Astrocyte of the hippocampus (primary cell): ENCODE data around the gene BHLHE41.

Experiments used
- DNase-seq: peaks from one replicate; pipeline ENCODE4 v3.0.0; 2011; ENCODE audit warnings: low read depth, low spot score

BHLHE41 gene

DNA sequence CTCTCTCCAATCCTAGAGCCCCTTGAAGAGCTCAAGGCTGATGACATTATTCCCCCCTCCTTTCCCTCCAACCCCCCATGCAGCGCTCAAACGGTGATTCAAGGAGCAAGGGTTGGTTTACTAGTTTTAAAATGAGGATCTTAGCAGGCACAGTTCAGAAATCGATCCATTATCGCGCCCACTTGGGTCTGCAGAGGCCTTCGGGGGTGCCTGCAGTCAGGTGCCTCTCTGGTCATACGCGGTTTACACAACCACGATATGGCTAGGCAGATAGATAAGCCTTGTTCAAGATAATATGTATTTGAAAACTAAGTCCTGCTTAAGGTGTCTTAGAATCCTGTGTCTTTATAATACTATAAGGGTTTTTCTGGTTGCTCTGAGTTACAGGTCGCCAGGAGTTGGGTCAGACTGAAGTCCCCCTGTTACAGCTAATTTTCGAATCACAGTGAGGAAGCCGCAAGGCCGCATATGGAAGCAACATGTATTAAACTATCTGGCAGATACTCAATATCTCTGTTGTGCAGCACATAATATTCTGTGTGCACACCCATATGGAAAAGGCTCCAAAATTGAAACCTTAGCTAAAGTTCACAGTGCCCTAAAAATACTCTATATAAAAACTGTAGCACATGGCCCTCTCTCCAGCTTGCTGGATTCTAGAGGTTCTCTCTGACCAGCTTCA is 10.0 kb downstream of the BHLHE41 start:
- no peak for DNase-seq

DNA sequence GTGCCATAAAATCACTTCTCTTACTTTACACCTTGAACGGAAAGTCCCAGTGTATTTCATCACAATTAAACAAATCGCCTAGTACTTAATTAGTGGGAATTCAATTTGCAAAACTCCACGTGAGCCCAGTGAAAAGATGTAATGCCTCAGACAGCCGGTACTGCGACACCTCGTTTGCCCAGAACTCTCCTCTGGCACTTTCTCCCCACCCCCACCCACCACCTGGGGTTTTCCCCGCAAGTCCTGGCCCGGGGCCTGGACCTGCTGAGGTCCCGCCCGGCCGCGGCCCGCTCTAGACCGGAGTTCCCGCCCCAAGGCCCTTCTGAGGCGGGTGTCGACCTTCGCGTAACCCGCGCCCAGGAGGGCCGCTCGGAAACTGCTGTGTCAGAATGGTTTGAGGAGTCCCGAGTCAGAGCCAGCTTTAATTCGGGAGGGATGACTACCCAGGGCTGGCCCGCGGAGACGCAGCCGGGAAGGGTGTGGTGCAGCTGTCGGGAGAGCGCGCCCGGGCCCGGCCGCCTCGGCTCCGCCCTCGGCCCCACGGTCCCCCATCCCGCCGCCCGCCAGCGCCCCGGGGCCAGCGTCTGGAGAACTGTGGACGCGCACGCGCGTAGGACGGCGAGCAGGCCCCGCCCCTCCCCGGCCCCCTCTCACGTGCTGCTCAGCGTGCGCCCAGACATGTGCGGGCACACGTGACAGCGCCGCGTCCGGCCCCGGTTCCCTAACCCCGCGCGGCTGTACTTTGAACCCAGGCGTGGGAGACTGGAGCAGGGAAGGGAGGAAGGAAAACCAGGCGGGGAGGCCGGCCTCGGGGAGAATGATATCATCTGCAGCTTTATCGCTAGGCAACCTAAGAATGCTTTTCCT is 10.8 kb downstream of the BHLHE41 start:
- DNase-seq, result peak; percentile 93

DNA sequence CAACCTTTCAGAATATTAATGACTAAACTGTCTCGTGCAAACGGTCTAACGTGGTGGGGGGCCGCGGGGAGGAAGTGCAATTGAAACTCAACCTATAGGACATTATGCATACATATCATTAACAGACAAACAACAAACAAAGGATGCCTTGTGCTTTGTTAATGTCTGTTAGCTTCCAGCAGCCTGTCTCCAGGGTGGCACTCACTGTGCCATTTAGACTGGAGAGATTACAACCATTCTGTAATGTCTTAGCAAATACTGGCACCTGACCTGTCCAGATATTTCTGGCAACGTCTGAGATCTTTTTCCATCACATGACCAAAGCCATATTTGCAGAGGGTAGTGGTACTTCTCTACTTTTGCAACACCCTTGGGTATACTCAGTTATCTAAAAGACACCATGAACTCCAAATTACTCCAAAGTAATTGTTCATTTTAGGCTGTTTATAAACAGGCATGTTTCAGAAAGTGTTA is 11.6 kb downstream of the BHLHE41 start:
- DNase-seq, result no peak

DNA sequence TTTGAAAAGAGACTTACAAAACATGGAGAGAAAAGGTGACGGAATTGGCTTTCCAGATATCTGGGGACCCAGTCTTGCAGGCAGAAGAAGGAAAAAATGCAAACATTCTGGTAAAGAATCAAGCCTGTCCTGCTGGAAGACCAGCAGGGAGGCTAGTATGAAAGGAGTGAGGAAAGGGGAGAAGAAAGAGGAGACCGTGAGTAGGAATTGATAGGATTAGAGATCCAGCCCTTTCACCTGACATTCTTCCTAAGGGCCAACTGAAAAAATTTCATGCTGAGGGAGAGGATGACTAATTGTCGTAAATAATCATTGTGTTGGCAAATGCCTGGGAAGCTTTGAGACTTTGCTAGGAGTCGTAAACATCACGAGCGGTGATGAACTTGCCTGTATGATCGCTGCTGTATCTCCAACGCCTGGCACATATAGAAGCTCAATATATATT is 12.1 kb downstream of the BHLHE41 start:
- DNase-seq, result peak; percentile 33

DNA sequence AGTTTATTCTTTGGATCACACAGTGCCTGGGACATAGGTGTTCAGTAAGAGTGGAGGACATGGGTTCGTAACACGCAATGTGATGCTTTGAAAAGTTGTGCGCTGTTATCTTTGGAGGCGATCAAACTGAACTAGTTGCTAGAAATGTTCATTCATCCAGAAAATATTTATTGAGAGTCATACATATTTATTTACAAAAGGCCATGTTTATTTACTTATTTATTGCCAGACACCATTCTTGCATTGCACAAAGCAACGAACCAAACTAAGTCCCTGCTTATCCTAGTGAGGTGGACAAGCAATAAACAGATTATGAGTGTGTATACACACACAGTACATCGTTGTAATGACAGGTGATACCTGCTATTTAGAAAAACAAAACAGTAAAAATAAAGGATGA is 12.6 kb downstream of the BHLHE41 start:
- DNase-seq, result no peak

DNA sequence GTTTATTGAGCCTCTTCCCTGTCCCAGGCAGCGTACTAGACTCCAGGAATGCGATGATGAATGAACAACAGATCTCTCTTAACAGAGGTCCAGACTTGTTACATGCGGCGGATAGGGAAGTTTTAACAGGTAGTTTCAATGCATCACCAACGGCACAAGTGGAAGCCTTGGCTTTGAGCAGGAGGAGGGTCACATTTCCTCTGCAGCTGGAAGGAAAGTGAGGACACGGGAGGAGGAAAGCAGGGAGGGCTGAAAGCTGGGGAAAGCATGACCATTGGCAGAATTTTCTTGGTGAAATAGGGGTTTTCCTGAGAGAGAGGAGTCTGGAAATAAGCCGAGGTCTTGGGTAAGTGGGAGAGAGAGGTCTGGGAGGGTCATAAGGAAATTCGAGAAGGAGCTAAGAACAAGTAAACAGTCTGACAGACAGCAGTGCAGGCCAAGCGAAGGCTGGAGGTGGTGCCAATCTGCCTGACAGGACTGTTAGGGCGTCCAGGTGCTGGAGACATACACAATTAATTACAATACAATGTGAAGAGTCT is 15.4 kb downstream of the BHLHE41 start:
- DNase-seq, result no peak

DNA sequence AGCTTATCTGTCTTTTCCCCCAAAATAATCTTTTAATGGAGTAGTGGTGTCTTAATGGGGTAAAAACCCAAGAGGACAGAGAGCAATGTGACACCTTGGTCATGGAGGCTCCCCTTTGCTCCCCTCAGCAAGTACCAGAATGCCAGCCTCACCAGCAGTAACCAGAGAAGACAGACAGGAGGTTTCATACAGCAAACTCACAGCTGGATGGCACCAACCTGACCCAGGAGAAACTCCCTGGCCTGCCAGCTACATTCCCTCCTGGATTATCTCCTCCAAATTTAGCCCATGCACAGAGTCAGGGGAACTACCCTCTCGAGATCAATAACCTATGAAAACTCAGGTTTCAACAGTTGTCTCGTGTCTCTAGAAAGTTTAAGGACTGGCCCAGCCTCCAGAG is 15.9 kb downstream of the BHLHE41 start:
- no peak for DNase-seq

DNA sequence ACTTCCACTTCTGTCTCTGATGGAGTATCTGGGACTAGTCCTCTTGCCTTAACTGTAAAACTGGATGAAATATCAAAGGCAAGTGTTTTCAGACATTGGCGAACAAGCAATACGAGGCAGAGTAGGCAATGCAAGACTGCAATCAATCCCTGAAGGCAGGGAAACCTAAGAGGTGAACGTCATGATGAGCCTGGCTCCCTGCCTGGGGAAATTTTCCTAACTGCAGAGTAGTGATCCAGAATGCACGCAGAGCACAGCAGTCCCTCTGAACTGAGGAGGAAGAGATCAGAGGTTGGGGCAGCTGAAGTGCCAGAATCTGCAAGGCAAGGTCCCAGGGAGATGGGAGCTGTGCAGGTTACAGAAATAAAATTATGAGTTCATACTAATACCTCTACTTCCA is 18.5 kb downstream of the BHLHE41 start:
- DNase-seq, result no peak

DNA sequence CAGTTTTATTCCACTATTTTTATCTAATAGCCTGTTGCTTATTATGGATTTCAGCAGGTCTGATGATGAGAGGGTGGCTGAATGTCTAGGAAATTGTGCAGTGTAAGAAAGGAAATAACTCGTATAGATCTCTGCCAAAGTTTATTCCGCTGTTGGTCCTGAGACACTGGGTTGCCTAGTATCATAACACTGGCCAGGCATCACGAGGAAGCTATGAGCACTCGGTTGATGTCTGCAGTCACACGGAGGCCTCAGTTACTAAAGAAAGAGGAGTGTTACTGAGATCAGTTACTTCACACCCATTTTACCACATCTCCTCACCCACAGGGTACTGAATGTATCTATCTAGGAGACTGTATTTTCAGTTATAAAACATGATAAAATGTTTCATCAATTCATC is 21.9 kb downstream of the BHLHE41 start:
- no peak for DNase-seq

DNA sequence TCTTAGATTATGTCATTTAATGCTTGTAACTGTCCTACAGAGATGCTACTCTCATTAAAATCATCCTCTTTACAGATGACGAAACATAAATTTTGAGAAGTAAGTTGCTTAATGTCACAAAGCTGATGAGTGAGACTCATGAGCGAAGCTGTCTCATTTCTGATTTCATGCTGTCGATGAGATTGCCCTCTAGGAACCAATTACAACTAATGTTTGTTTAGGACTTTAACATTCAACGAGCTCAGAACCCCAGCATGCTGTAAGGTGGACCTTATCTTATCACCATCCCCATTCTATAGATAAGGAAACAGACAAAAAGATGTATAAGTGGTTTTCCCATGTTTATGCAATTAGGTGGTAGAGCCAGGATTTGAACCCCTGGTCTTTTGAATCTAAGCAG is 23.1 kb downstream of the BHLHE41 start:
- no peak for DNase-seq

DNA sequence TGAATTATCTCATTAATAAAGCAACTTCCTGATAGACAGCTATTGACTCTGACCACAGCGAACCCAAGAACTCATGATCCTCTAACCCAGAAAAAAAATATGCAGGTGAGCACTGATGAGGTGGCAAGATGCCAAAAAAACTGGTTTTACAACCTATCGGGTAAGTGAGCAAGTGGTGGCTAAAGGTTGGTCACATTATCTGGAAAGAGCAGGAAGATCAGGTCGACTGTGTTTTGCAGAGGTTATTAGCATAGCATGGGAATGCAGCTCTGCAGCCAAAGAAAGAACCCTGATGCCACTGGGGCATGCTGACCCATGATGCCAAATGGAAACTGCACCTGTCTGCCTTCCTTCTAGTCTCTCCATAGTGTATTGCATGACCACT is 23.5 kb downstream of the BHLHE41 start:
- DNase-seq, result no peak

DNA sequence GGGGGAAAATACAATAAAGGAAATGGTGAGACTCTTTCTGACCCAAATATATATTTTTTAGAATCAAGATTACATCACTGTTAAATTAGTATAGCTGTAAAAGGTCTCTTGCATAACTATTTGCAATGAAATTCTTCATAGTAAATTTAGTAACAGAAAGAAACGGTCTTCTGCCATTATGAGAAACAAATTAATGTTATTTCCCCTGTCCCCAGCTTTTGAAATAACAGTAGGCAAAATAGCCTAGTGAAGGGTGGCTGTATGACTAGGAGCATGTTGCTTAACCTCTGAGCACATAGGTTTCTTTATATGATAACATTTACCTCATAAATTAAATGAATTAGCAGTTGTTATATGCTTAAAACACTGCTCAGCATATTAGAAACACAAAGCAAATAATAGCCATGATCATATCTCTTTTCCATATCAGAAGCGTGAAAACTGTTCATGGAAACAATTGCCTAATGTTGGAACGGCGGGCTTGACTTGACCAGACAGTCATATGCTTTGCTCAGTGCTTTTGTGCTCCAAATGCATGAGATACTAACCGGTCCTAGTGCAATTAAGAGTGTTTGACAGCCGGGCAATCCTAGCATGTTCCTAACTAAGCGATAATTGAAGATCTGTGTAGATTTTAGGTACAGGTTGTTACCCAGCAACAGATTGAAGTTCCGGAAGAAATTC is 24.0 kb downstream of the BHLHE41 start:
- DNase-seq, result no peak

DNA sequence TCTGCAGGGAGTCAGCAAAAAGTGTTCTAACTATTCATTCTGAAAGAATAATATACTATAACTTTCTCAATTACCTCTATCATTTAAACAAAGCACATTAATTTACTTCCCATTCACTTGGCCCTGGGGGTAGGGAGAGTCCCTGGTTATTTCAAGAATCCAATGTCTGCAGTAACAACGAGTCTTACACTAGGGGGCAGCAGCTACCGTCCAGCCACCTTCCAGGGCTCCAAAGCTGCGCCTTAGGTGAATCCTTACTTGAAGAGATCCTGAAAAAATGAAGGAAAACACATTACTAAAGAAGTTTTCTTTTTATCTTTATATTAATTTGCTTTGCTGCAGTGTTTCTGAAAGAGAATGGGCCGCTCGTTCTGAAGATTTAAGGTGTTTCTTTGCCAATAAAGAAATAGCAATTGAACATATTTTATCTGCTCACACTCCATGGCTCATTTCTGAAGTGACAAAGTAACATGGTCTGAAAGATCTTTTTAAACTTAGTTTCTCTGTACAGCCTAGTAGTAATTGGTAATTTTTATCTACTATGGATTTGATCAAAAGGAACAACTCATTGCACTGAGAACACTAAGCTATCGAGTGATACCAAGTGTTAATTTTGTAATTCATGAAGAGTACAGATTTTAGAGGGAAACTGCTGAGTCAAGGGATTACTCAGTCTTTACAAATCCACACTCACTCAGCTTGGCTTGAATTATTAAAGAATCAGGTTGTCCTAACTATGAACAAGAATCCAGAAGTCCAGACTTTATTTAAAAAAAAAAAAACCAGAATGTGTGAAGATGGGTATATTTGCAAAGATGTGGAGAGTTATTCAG is 27.6 kb downstream of the BHLHE41 start:
- peak; percentile 86 for DNase-seq

DNA sequence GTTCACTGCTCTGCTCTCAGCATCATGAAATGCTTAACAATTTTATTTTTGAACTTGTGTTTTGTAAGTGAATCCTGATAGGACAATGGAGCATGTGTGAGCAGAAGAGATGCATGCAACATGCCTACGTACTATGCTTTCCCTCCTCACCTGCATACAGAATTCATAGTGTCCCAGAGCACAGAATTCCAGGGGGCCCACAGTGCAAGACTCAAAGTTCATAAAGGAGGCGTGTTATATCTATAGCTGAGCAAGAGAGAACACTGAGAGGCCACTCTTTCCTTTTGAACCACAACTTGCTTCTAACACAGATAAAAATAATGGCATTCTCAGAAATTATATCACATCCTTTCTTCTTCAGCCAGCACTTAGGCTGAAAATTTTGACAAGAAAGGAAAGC is 28.8 kb downstream of the BHLHE41 start:
- no peak for DNase-seq

DNA sequence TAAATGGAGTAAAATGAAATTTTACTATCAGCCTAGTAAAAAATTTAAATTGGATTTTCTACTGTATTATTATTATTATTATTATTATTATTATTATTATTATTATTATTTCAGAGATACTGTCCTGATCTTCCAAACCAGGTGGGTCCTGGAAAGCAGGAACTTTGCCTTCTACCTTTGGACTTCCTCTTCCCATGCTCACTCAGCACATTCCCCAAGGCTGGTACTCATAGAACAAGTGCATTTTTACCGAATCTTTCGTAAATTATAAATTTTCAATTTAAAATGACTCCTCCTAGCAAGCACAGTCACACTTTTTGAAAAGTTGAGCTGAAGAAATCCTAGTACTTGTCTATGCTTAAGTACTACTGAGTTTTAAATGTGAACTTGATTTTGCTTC is 29.7 kb downstream of the BHLHE41 start:
- DNase-seq, result no peak

DNA sequence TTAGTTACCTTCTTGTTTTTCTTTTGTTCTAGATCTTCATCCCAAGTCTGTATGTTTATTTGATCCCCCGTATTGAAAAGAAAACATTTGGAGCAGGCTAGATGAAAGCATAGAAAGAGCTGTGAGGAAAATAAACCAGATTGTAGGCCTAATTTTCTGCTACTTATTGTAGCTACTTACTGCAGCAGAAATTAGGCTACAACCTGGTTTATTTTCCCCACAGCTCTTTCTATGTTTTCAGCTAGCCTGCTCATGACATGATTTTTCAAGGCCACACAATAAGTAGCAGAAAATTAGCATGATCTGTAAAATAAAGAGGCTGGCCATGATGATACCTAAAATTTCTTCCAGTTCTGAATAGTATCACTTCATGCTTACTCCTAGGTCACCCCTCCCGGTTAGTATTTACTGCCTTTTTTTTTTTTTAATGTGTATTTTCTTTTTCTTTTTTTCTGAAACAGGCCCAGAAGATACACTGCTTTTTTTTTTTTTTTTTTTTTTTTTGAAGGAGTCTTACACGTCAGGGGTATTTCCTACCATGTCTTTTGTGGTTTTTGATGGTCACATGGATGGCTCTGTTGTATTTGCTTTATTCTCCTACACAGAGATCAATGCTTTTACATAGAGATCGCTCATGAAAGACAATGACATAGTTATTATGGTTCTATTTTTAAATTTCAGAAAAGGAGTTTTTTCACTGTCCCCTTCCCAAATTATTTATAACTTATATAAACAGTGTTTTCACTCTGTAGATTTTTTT is 32.3 kb downstream of the BHLHE41 start:
- DNase-seq, result no peak

DNA sequence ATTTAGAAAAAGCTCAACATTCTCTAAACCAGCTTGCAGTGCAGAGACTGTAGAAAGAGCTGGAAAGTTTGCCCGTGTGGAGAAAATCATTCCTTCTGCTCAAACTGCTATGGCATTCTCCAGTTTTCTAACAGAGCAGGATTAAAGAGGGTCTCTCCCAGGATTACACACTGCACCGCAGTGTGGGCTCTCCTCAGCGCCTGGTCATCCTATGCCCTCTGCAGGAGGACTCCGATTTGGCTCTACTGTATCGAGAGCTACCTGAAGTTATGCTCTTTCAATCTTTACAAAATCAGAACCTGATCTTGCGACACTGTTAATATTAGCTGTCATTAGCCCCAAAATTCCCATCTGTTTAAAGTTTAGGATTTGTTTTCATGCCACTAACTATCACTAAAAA is 33.0 kb downstream of the BHLHE41 start:
- DNase-seq, result peak; percentile 54

DNA sequence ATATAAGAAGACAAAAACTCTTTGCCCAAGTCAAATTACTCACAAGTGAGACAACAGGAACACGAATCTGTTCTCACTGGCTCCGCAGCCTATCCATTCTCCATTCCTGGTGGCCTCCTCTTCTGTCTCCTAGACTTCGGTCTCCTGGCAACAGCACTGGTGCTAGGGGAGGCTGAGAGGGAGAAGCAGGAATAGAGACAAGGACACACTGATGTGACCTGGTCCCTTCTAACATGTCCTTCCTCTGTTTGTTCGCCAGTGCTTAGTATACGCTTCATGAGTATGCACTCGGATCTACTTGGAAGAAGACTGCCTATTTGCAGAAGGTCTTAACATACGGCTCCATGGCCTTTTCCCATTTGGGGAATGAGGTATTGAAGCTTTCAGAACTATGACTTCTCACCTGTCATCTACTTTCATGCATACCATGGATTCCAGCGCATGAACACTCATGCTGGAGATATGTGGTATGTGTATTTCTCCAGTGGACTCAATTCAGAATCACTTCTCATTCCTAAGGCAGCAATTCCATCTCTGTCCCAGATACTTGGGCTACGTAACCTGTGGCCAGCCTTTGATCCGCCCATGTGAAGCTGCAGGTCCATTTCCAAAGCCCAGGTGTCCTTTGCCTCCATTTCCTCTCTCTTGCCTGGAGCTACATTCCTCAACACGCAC is 33.9 kb downstream of the BHLHE41 start:
- DNase-seq, result peak; percentile 64

DNA sequence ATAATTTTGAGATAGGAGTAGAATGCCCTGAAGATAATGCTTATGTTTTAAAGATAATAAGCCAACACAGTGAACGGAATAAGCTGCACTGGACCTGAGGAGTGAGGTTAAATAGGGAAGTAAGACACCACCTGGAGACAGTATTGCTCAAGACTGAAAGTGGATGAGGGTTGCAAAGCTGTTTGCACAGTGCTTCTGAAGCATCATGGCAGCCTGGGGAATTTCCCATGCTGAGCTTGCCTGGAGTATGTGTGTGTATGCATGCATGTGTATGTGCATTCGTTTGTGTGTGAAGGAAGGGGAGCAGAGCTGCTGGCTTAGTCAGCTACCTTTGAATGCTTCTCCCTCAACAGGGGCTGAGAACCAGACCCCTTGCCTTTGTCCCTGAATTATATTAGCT is 35.8 kb downstream of the BHLHE41 start:
- no peak for DNase-seq

DNA sequence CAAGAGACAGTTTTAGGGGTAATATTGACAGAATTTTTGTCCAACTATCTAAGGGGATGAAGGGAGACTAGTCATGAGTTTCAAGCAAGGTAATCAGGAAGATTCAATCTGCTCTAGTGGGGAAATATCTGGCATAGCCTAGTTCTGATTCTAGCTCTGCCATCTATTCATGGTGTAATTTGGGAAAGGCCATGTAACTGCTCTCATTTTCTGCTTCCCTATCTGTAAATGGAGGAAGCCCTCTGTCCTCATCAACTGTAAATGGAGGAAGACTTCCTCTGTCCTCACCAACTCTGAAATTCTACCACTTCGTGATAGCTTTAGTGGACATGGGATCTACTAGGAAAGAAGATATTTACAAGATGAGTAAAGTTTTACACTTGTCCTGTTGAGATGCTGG is 37.9 kb downstream of the BHLHE41 start:
- DNase-seq, result no peak
